GM13977 (cell line): ENCODE results near the gene TRPM2.

ENCODE experiments used
- DNase-seq: peaks from one replicate; pipeline ENCODE4 v3.0.0; 2012; ENCODE audit warnings: low spot score
- CTCF ChIP-seq: IDR thresholded peaks from 2 replicates; pipeline ENCODE4 v1.5.1; 2012; ENCODE audit warnings: mild to moderate bottlenecking, control low read depth; ENCODE audit not compliant: insufficient read depth; ENCODE audit errors: extremely low read depth, missing control alignments
- in situ Hi-C: fragments of 300-500 bp; cut with MboI; formaldehyde crosslinking; loops from one replicate; pipeline ENCODE4 v1.12.0; 2022; ENCODE audit warnings: low sequenced_read_pairs, low pct_unique_long_range_greater_than_20kb, mixed read lengths, inconsistent platforms; ENCODE audit not compliant: unreplicated experiment

TRPM2 gene

DNA sequence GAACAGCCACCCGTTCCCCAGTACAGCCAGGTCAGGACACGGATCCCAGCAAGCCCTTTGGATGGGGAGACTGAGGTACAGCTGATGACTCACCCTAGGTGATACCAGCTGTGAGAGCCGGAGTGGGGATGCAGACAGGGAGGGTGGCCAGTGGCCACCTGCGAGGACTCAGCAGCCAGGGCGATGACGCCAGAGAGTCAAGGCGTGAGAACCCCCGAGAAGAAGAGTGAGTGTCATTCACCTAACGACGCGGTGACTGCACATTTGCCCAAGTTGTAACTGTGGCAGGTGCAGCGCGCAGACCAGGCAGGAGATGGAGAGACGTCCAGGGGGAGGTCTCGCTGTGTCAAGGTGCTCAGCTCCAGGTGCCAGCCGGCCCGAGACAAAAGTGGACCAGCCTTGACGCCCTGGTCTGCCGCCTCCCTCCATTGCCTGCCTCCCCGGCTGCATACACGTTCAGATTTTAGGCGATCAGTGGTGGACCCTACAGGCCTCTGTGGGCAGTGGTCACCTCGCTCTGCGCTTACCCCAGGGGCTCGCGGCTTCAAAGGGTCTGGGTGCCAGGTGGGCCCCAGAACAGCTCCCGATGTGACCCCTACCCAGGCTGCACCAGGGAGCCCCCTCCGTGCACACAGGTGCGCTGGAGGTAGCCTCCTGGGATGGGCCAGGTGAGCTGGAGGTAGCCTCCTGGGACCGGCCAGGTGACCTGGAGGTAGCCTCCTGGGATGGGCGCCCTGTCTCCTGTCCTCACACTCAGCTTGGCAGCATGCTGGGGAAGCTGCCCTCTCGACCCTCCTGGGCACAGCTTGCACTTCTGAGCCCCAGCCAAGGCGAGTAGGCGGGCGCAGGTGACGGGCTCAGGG lies 113.8 kb downstream of the TRPM2 start:
- DNase-seq, result no peak
- in situ Hi-C loops, result loop anchor here (25.0 kb wide), 1 partner anchor 380 kb away; no protein-coding TSS in a partner anchor
- TF ChIP-seq CTCF, result no peak

- in situ Hi-C loops, result loop anchor here (25.0 kb wide), 1 partner anchor 381 kb away; no protein-coding TSS in a partner anchor
- no peak for TF ChIP-seq CTCF
These were observed 114.4 kb downstream of the TRPM2 start for GRCh38 chr21:44467859-44468195.

GRCh38 chr21:44471341-44471740 lies 117.9 kb downstream of the TRPM2 start:
- in situ Hi-C loops, result loop anchor here (25.0 kb wide), 1 partner anchor 384 kb away; no protein-coding TSS in a partner anchor
- no peak for TF ChIP-seq CTCF
- no peak for DNase-seq

More at GRCh38 chr21:44467859-44468195, 114.4 kb downstream of the TRPM2 start:
- DNase-seq, result no peak

DNA sequence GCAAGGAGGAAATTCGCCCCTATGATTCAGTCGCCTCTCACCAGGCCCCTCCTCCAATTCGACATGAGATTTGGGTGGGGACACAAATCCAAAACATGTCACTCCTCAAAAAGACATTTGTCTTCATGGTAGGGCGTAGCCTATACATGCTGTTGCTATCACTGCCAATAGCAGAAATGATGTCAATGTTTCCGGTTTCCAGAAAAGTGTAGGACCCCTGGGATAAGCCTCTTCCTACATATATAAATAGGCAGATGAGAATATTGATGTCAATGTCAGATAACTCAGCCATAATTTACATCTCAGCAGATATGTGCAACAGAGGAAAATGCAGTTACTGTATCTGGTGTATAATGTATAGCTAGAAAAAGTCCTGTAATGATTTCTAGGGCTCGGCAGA lies 118.6 kb downstream of the TRPM2 start:
- in situ Hi-C loops, result loop anchor here (25.0 kb wide), 1 partner anchor 385 kb away; no protein-coding TSS in a partner anchor
- no peak for DNase-seq
- TF ChIP-seq CTCF, result no peak

DNA sequence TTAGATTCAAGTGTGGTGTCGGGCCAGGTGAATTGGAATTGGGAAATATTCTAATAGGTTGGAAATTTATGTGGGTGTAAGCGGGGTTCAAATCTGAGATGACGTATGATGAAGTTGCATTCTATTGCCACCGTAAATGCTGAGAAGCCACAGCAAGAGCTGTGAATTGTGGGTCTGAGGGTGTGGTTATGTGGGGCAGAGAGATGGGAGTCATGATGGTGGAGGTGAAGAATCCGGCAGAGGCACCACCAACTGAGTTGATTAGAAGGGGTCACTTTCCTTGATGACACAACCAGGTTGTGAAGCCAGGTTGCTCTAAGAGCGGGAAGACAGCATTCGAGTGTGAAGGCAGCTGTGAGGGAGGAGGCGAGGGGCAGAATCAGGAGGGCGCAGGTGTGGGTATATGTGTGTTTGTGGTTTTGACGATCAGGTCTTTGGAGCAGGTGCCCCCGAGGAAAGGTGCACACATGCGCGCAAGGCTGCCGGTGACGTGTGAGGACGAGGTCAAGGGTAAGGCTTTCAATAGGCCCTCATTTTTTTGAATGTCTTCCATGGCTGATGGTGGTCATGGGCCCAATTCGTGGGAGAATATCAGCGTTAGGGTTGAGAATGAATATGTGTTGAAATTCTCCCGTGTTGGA lies 120.6 kb downstream of the TRPM2 start:
- TF ChIP-seq CTCF, result no peak
- in situ Hi-C loops, result loop anchor here (25.0 kb wide), 1 partner anchor 387 kb away; no protein-coding TSS in a partner anchor
- no peak for DNase-seq

- in situ Hi-C loops, result no loop called here
- no peak for TF ChIP-seq CTCF
These were observed 121.9 kb downstream of the TRPM2 start for GRCh38 chr21:44475266-44475845.

More at GRCh38 chr21:44475266-44475845, 121.9 kb downstream of the TRPM2 start:
- DNase-seq, result no peak
